Stimulated activated CD8-positive, alpha-beta memory T cell treated with anti-CD3 and anti-CD28 coated beads, Interleukin-2, amount 100 ng/mL, for 48 hours (primary cell): ENCODE results near the gene RBM38.

Experiments used
- DNase-seq, 2 donors: peaks; one replicate each; pipeline ENCODE4 v3.0.0-alpha.2; 2020; ENCODE audit warnings: low read depth in 2 of 2

The RBM38 gene

GRCh38 chr20:57404006-57404405 is 12.8 kb downstream of the RBM38 start:
- DNase-seq: no peak

GRCh38 chr20:57404419-57405072 is 13.3 kb downstream of the RBM38 start:
- DNase-seq: no peak

GRCh38 chr20:57405236-57406016 is 14.2 kb downstream of the RBM38 start:
- DNase-seq: no peak

- DNase-seq: no peak
Observed at GRCh38 chr20:57407541-57407956, 16.4 kb downstream of the RBM38 start.

- no peak for DNase-seq
Observed at GRCh38 chr20:57408131-57408530, 16.9 kb downstream of the RBM38 start.

- no peak for DNase-seq
Observed at GRCh38 chr20:57408536-57409233, 17.5 kb downstream of the RBM38 start.

- no peak for DNase-seq
Observed at GRCh38 chr20:57409316-57409671, 18.1 kb downstream of the RBM38 start.

GRCh38 chr20:57409672-57410397 is 18.6 kb downstream of the RBM38 start:
- no peak for DNase-seq

- no peak for DNase-seq
Observed at GRCh38 chr20:57410398-57410920, 19.3 kb downstream of the RBM38 start.

- DNase-seq: no peak
Observed at GRCh38 chr20:57410924-57411323, 19.7 kb downstream of the RBM38 start.

- no peak for DNase-seq
Observed at GRCh38 chr20:57411406-57412283, 20.4 kb downstream of the RBM38 start.

GRCh38 chr20:57412347-57413029 is 21.3 kb downstream of the RBM38 start:
- no peak for DNase-seq

GRCh38 chr20:57413986-57414385 is 22.8 kb downstream of the RBM38 start:
- DNase-seq: no peak

GRCh38 chr20:57414867-57415592 is 23.8 kb downstream of the RBM38 start:
- no peak for DNase-seq

GRCh38 chr20:57415771-57416170 is 24.6 kb downstream of the RBM38 start:
- no peak for DNase-seq

GRCh38 chr20:57416296-57417022 is 25.3 kb downstream of the RBM38 start:
- DNase-seq: no peak

GRCh38 chr20:57417051-57417689 is 26.0 kb downstream of the RBM38 start:
- no peak for DNase-seq
